ENCODE data around the gene C16orf89. TPM values are rescaled to one million over a fixed set of nuclear protein-coding genes. Genes with fewer than 3 reads are reported as not detected.

The C16orf89 gene
- total and polyA plus RNA-seq, 4 donors = 17.7 to 416 (median 60.2) TPM

DNA sequence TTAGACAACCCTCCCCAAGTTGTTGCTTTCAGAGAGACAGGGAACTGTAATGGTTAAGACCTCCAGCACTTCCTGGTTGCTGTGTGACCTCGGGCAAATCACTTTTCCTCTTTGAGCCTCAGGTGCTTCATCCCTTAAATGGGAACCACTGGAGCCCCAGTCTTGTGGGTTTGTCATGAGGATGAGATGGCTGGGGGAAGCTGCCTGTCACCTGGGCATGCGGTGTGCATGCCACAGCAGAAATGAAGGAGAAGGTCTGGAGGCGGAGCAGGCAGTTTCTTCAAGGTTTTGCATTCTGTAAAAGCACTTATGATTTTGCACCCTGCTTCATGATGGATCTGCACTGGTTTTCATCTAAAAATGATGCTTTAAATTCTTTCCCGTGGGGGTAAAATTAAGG lies 54.1 kb downstream of the C16orf89 start:
- 55% methylated on average over 4 of the region's 4 CpGs for WGBS (ENCODE audit: insufficient coverage)
- no peaks in the 10 kb centered on the region for H3K9me3 ChIP-seq (ENCODE audit: control insufficient read depth, insufficient read depth, low read length)
- H3K36me3 ChIP-seq (ENCODE audit: control insufficient read depth, insufficient read depth, low read length) = peaks cover 9% of the 10 kb centered on the region

DNA sequence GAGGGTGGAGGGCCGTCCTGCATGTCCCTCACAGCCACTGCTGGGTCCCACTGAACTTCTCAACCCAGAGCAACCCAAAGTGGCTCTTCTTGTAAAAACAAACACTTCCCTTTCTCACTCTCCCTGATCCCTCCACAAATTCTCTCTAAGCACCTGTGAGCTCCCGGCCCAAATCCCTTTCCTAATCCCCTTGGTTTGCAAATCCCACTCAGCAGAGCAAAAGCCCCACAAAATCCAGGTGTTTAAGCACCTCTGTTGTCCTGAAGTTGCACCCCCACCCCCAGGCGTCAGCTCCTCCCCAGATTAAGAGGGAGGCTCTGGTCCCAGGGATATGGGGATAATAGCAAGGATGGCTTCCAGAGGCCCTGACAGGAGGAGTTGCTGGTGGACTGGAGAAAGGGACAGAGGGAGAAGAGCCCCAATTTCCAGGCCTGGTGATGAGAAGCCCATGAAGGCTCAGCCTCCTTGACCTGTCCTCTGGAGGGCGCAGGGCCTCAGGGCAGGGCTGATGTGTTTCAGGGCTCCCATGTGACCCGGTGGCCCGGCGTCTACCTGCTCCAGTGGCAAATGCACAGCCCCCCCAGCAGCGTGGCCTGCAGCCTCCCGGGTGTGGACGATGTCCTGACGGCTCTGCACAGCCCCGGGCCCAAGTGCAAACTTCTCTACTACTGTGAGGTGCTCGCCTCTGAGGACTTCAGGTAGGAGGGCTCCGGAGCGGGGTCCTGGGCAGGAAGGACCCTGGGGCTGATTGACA lies 55.0 kb downstream of the C16orf89 start:
- Histone ChIP-seq H3K9me3 (ENCODE audit: control insufficient read depth, insufficient read depth, low read length) (no peaks in the 10 kb centered on the region), H3K36me3 (ENCODE audit: control insufficient read depth, insufficient read depth, low read length) (peaks cover 9% of the 10 kb centered on the region), H3K27ac (ENCODE audit: low read depth, low read length) (no peak overlapping the region), H3K27me3 (ENCODE audit: control insufficient read depth, insufficient read depth, low read length) (peaks cover 7% of the 10 kb centered on the region), H3K4me1 (ENCODE audit: control insufficient read depth, insufficient read depth, low read length) (peaks cover 6% of the 10 kb centered on the region), H3K4me3 (ENCODE audit: low read depth, low read length) (no peak overlapping the region)
- DNase-seq (ENCODE audit: low read depth in 4 of 6, low spot score in 6 of 6) = no peak
- WGBS (ENCODE audit: insufficient coverage) = 45% methylated on average over 14 of the region's 15 CpGs

More for the DNA sequence above, 54.1 kb downstream of the C16orf89 start:
- no peak for DNase-seq (ENCODE audit: low read depth in 4 of 6, low spot score in 6 of 6)
- H3K4me1 ChIP-seq (ENCODE audit: control insufficient read depth, insufficient read depth, low read length) = peaks cover 6% of the 10 kb centered on the region
- H3K27me3 ChIP-seq (ENCODE audit: control insufficient read depth, insufficient read depth, low read length) = peaks cover 7% of the 10 kb centered on the region
- H3K4me3 ChIP-seq (ENCODE audit: low read depth, low read length) = no peak overlapping the region
- H3K27ac ChIP-seq (ENCODE audit: low read depth, low read length) = no peak overlapping the region

DNA sequence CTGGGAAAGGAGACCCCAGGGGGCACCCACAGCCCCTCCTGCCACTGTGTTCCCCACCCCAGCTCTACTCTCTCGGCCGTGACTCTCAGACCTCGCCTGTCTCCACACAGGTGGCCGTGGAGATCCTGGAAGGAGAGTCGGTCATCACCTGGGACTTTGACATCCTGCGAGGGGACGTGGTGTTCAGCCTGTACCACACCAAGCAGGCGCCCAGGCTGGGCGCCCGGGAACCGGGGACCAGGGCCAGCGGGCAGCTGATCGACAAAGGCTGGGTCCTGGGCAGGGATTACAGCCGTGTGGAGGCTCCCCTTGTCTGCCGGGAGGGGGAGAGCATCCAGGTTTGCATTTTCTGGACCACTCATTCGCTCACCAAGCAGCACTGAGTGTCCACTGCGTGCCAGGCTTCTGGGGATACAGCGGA lies 57.4 kb downstream of the C16orf89 start:
- peaks cover 7% of the 10 kb centered on the region for H3K27me3 ChIP-seq (ENCODE audit: control insufficient read depth, insufficient read depth, low read length)
- DNase-seq (ENCODE audit: low read depth in 4 of 6, low spot score in 6 of 6) = no peak
- 89% methylated on average over 18 of the region's 18 CpGs for WGBS (ENCODE audit: insufficient coverage)
- H3K4me3 ChIP-seq (ENCODE audit: low read depth, low read length) = no peak overlapping the region
- peaks cover 6% of the 10 kb centered on the region for H3K4me1 ChIP-seq (ENCODE audit: control insufficient read depth, insufficient read depth, low read length)
- no peak overlapping the region for H3K27ac ChIP-seq (ENCODE audit: low read depth, low read length)
- H3K9me3 ChIP-seq (ENCODE audit: control insufficient read depth, insufficient read depth, low read length) = no peaks in the 10 kb centered on the region
- peaks cover 9% of the 10 kb centered on the region for H3K36me3 ChIP-seq (ENCODE audit: control insufficient read depth, insufficient read depth, low read length)

DNA sequence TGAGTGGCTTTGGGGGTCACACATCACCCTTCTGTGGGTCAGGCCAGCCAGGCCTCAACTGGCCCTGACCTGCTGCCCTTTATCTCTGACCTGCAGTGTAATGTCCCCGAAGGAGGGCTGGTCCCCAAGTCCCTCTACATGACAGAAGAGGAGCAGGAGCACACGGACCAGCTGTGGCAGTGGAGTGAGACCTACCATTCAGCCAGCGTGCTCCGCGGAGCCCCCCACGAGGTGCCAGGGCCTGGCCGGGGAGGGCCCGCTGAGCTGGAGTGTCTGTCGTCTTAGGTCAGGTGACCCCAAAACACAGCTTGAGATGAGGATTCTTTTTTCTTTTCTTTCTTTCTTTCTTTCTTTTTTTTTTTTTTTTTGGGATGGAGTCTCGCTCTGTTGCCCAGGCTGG lies 58.5 kb downstream of the C16orf89 start:
- WGBS (ENCODE audit: insufficient coverage) = 80% methylated on average over 3 of the region's 10 CpGs
- no peak overlapping the region for H3K27ac ChIP-seq (ENCODE audit: low read depth, low read length)
- H3K36me3 ChIP-seq (ENCODE audit: control insufficient read depth, insufficient read depth, low read length) = peaks cover 9% of the 10 kb centered on the region

DNA sequence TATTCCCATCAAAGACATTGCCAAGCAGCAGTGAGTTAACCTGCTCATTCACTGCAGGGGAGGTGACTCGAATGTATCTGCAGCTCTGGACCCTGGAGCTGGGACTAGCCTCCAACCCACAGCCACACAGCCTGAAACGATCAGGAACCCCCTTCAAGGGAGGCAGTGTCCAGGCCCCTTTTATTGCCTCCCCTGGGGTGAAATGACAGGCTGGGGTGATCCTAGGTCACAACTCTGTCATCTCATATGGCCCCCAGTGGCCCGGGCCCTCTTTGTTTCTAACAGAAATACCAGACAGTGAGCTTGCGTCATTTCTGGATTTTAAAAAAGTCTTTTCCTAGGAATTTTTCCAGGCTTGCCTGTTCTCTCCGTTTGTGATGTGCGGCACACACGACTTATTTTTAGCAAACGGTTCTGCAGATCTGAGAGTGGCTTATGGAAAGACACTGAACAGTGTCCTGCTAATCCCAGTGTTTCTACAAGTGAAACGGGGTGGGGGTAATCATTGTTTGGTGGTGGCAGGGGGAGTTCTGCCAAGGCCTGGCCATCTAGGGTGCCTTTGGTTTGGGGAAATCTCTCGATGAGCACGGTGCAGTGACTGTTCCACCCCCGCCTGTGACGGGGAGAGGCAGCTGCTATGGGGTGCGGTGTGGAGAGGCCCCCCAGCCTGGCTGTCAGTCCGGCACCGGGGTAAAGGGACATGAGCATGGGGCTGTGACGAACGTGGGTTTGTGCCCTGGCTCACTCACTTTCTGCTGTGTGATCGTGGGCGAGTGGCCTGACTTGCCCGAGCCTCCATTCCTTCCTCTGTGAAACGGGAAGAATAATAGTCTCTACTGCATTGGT lies 59.2 kb downstream of the C16orf89 start:
- Histone ChIP-seq H3K4me3 (ENCODE audit: low read depth, low read length) (no peak overlapping the region), H3K9me3 (ENCODE audit: control insufficient read depth, insufficient read depth, low read length) (no peaks in the 10 kb centered on the region), H3K36me3 (ENCODE audit: control insufficient read depth, insufficient read depth, low read length) (peaks cover 9% of the 10 kb centered on the region), H3K4me1 (ENCODE audit: control insufficient read depth, insufficient read depth, low read length) (peaks cover 6% of the 10 kb centered on the region), H3K27me3 (ENCODE audit: control insufficient read depth, insufficient read depth, low read length) (peaks cover 7% of the 10 kb centered on the region), H3K27ac (ENCODE audit: low read depth, low read length) (peak overlapping the region; percentile 40)
- WGBS (ENCODE audit: insufficient coverage) = 79% methylated on average over 20 of the region's 22 CpGs
- peak in 1 of 6 donors; percentile 46 for DNase-seq (ENCODE audit: low read depth in 4 of 6, low spot score in 6 of 6)

More for the DNA sequence above, 58.5 kb downstream of the C16orf89 start:
- Histone ChIP-seq H3K27me3 (ENCODE audit: control insufficient read depth, insufficient read depth, low read length) (peaks cover 7% of the 10 kb centered on the region), H3K4me1 (ENCODE audit: control insufficient read depth, insufficient read depth, low read length) (peaks cover 6% of the 10 kb centered on the region), H3K4me3 (ENCODE audit: low read depth, low read length) (no peak overlapping the region), H3K9me3 (ENCODE audit: control insufficient read depth, insufficient read depth, low read length) (no peaks in the 10 kb centered on the region)
- DNase-seq (ENCODE audit: low read depth in 4 of 6, low spot score in 6 of 6) = no peak

DNA sequence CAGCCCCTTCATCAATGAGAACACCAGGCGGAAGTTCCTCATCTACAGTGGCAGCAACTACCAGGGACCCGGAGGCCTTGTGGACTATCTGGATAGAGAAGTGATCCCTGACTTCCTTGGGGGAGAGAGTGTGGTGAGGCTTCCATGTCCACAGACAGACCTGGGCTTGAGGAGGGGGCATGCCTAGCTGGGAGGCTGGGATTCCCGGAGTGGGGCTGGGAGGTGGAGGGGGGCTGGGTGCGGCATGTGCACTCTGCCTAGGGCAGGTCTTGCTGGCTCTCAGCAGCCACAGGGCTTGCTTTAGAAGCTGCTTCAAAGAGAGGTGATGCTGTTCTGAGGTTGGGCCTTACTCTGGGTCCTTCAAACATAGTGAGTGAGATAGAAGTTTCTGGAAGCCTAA lies 59.8 kb downstream of the C16orf89 start:
- H3K27me3 ChIP-seq (ENCODE audit: control insufficient read depth, insufficient read depth, low read length) = peaks cover 3% of the 10 kb centered on the region
- H3K36me3 ChIP-seq (ENCODE audit: control insufficient read depth, insufficient read depth, low read length) = peaks cover 9% of the 10 kb centered on the region
- peaks cover 6% of the 10 kb centered on the region for H3K4me1 ChIP-seq (ENCODE audit: control insufficient read depth, insufficient read depth, low read length)
- H3K4me3 ChIP-seq (ENCODE audit: low read depth, low read length) = no peak overlapping the region
- peak overlapping the region; percentile 0 for H3K27ac ChIP-seq (ENCODE audit: low read depth, low read length)
- 74% methylated on average over 3 of the region's 4 CpGs for WGBS (ENCODE audit: insufficient coverage)
- H3K9me3 ChIP-seq (ENCODE audit: control insufficient read depth, insufficient read depth, low read length) = no peaks in the 10 kb centered on the region
- no peak for DNase-seq (ENCODE audit: low read depth in 4 of 6, low spot score in 6 of 6)

DNA sequence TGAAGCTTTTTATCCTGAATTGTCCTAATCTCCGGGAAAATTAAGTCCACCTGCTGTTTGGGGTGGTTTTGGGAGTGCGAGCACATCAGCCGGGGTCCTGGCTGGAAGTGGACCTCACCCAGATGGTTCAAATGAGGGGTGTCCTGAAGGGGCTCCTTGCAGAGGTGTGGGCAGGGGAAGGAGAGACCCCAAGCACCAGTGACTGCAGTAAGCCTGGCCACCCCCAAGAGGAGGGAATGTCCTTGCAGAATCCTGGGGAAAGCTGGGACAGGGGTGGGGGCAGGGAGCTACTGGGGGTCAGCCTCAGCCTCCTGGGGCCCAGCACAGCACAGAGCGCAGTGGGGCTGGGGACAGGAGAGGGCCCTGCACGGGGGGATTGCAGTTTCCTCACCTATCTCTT lies 61.4 kb downstream of the C16orf89 start:
- peaks cover 9% of the 10 kb centered on the region for H3K36me3 ChIP-seq (ENCODE audit: control insufficient read depth, insufficient read depth, low read length)
- no peak for DNase-seq (ENCODE audit: low read depth in 4 of 6, low spot score in 6 of 6)
- 73% methylated on average over 5 of the region's 5 CpGs for WGBS (ENCODE audit: insufficient coverage)
- H3K27ac ChIP-seq (ENCODE audit: low read depth, low read length) = no peak overlapping the region
- no peaks in the 10 kb centered on the region for H3K9me3 ChIP-seq (ENCODE audit: control insufficient read depth, insufficient read depth, low read length)
- no peaks in the 10 kb centered on the region for H3K27me3 ChIP-seq (ENCODE audit: control insufficient read depth, insufficient read depth, low read length)
- peaks cover 6% of the 10 kb centered on the region for H3K4me1 ChIP-seq (ENCODE audit: control insufficient read depth, insufficient read depth, low read length)
- H3K4me3 ChIP-seq (ENCODE audit: low read depth, low read length) = no peak overlapping the region

DNA sequence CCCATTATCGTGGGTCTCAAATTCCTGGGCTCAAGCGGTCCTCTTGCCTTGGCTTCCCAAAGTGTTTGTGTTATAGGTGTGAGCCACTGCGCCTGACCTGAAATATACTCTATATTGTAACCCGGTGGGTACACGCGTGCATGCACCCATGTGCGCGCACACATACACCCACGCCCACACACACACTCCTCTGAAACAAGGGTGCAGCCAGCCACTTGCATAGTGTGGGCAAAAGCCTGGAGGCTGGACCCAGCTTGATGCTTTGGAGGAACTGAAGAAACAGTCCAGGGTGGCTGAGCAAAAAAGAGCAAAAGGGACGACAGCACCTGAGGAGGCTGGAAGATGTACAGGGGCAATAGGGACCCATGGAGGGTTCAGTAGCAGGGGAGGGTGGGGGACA lies 61.9 kb downstream of the C16orf89 start:
- Histone ChIP-seq H3K27me3 (ENCODE audit: control insufficient read depth, insufficient read depth, low read length) (no peaks in the 10 kb centered on the region), H3K4me1 (ENCODE audit: control insufficient read depth, insufficient read depth, low read length) (peaks cover 6% of the 10 kb centered on the region), H3K9me3 (ENCODE audit: control insufficient read depth, insufficient read depth, low read length) (no peaks in the 10 kb centered on the region), H3K36me3 (ENCODE audit: control insufficient read depth, insufficient read depth, low read length) (peaks cover 9% of the 10 kb centered on the region), H3K27ac (ENCODE audit: low read depth, low read length) (no peak overlapping the region), H3K4me3 (ENCODE audit: low read depth, low read length) (no peak overlapping the region)
- no peak for DNase-seq (ENCODE audit: low read depth in 4 of 6, low spot score in 6 of 6)
- WGBS (ENCODE audit: insufficient coverage) = 93% methylated on average over 1 of the region's 10 CpGs

DNA sequence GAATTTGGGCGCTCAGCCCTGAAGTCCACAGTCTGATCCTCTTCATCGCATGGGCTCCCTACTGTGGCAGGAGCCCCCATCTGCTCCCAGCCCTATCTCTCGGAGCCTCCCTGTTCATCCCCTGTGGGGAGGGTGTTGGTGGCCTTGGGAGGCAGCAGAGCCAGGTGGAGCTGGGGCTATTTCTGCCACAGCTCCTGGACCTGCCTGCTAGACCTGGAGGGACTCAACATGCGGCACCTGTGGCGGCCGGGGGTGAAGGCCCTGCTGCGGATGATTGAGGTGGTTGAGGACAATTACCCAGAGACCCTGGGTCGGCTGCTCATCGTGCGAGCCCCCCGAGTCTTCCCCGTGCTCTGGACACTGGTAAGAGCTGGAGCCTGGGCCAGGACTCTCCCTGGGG lies 62.5 kb downstream of the C16orf89 start:
- Histone ChIP-seq H3K27me3 (ENCODE audit: control insufficient read depth, insufficient read depth, low read length) (no peaks in the 10 kb centered on the region), H3K9me3 (ENCODE audit: control insufficient read depth, insufficient read depth, low read length) (no peaks in the 10 kb centered on the region), H3K4me3 (ENCODE audit: low read depth, low read length) (no peak overlapping the region), H3K36me3 (ENCODE audit: control insufficient read depth, insufficient read depth, low read length) (peaks cover 6% of the 10 kb centered on the region), H3K4me1 (ENCODE audit: control insufficient read depth, insufficient read depth, low read length) (peaks cover 6% of the 10 kb centered on the region), H3K27ac (ENCODE audit: low read depth, low read length) (no peak overlapping the region)
- DNase-seq (ENCODE audit: low read depth in 4 of 6, low spot score in 6 of 6) = no peak
- WGBS (ENCODE audit: insufficient coverage) = 90% methylated on average over 7 of the region's 12 CpGs

All from spinal cord (tissue), 10 donors.